Activated CD4-positive, alpha-beta T cell treated with anti-CD3 and anti-CD28 coated beads for 4 hours (primary cell): ENCODE measurements around the gene TENM4.

Source experiments
- DNase-seq, 2 donors: peaks; one replicate each; pipeline ENCODE4 v3.0.0-alpha.2; 2020

Gene TENM4

DNA sequence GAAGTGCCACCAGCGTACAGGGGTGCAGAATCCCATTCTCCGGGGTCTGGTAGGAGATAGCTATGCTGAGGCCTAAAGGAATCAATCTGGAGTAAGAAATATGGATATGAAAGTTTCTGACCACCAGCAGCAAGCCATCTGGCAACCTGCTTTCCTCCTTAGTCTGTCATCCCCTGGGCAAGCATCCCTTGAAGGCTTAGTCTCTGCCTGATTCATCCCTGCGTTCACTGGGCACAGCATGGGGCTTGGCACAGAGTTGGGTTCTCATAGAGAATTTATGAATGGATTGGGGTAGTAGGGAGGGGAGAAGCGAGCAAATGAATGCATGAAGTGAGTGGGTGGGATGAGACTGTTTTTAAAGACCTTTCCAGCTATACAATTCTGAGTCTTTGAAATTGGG is 780.4 kb downstream of the TENM4 start:
- no peak for DNase-seq

DNA sequence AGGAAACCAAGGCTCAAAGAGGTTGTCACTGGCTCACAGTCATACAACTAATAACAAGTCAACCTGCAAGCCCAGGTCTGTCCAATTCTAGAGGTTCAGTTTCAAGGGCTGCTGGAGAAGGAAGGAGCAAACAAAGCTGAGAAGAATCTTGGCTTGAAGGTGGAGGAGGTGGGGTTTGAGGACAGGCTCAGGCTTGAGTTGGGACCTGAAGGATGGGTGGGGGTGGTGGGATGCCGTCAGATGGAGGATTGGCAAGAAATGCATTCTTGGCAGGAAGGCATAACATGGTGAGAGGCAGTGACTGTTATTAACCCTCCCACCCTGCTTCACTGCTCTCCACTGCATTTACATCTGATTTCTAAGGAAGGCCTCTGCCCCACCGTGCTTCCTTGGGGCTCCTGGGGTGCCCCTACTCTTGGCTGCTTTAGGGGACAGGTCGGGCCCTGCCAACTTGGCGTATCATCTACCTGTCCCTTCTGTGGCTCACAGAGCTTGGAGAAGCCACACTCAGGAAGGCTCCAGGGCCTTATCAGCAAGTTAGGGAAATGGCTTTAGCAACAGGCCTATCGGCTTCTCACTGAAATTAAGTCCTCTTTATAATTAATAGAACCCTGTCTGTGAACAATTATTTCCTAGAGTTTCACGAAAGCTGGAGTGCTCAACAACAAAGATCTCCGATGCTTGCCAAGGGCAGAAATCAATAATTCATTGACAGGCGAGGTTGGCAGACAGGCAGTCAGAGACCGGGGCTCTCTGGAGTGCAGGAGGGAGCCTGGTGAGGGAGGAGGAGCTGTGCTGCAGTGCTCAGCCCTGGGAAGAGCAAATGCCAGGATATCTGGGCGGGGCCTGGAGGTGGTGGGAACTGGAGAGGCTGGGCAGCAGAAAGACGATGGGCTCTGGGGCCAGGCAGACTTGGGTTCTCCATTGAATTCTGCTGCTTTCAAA is 781.2 kb downstream of the TENM4 start:
- DNase-seq, result no peak

GRCh38 chr11:78657968-78658839 is 782.6 kb downstream of the TENM4 start:
- no peak for DNase-seq

DNA sequence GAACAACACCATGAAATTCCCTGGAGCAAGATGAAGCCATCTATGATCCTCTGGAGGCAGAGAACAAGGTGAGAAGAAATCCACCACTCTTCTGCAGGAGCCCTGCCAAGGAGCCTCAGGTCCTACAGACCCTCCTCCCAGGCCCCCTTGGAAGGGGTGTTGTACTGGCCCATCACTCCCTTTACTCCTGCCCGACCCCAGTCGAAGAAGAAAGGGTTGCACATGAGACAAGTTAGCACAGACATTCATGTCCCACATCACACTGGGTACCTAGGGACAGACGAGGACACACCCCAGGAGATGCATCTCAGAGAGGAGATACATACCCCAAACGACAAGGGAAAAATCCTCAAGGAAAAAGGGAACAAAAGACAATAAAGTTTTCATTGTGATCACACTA is 783.4 kb downstream of the TENM4 start:
- DNase-seq, result no peak

GRCh38 chr11:78656984-78657383 is 783.8 kb downstream of the TENM4 start:
- no peak for DNase-seq

DNA sequence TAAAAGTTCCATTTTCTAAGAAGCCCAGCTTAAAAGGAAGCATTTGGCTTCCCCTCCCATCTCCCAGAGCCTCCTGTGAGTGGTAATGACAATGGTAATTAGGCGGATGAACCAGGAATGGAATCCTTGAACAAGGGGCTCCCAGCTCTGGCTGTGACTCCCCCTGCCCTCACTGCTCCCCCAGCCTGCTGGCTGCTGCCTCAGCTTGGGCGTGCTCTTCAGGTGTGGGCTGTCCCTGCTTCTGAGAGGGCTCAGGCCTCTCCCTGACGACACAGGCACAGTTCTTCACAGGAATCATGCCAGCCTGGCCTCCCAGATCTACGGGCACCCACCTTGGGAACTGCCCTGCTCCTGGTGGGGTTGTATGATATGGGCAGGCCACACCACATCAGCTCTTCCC is 784.5 kb downstream of the TENM4 start:
- no peak for DNase-seq

- no peak for DNase-seq
Observed at GRCh38 chr11:78655561-78655960, 785.3 kb downstream of the TENM4 start.

GRCh38 chr11:78654866-78655265 is 786.0 kb downstream of the TENM4 start:
- no peak for DNase-seq

GRCh38 chr11:78654071-78654470 is 786.8 kb downstream of the TENM4 start:
- no peak for DNase-seq

GRCh38 chr11:78653294-78653909 is 787.4 kb downstream of the TENM4 start:
- no peak for DNase-seq

DNA sequence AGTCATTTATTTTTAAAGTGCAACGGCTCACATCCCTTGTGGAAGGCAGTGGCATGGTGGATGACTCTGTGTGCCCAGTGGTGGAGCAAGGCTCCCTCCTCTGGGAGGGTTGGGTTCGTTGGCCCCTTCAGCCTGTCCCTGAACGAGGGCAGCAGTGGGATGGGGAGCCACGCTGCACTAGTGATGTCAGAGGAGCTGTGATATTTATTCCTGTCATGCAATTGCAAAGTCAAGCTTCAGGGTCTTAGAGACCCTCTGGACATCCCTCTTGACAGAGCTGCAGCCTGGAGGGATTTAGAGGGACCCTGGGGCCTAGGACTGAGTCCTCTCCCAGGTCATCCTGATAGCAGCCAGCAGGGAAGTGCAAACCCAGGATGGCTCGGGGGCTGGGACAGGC is 788.0 kb downstream of the TENM4 start:
- no peak for DNase-seq

DNA sequence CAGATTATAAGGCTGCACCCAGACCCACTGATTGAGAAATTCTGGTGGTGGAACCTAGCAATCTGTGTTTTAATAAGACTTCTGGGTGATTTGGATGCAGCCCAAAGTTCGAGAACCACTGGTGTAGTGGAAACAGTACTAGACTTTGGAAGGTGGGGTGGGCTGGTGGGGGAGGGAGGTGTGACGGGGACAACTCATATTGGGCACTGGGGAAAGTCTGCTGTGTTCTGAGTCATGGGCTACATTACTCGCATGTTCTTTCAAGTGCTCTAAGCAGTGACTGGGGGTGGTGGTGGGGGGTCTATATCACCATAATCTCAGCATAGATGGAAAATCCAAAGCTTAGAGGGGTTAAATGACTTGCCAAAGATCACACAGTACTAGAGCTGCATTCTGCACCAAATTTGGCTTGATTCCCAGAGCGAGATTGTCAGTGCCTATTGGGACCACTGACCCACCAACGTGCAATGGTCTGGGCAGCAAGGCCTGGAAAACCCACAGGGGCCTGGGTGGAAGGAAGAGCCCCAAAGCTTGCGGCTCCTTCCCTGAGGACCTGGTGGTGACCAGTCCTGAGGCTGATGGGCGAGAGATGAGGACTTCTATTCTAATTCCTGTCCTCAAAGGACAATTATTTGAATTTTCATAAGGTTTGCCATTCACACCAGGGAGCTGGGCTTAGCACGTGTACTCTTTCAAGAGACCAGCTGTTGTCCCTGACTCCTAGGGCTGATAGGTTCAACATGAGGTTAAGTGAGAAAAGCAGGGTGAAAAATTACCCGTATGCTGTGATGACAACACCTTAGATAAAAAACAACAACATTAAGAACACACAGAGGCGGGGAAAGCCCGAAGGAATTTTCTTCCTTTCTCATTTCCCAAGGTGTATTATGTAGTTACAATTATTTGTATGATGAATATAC is 788.6 kb downstream of the TENM4 start:
- DNase-seq, result no peak

- no peak for DNase-seq
Observed at GRCh38 chr11:78651136-78651775, 789.6 kb downstream of the TENM4 start.

GRCh38 chr11:78649361-78650215 is 791.2 kb downstream of the TENM4 start:
- DNase-seq, result no peak

- no peak for DNase-seq
Observed at GRCh38 chr11:78647986-78648875, 792.6 kb downstream of the TENM4 start.

DNA sequence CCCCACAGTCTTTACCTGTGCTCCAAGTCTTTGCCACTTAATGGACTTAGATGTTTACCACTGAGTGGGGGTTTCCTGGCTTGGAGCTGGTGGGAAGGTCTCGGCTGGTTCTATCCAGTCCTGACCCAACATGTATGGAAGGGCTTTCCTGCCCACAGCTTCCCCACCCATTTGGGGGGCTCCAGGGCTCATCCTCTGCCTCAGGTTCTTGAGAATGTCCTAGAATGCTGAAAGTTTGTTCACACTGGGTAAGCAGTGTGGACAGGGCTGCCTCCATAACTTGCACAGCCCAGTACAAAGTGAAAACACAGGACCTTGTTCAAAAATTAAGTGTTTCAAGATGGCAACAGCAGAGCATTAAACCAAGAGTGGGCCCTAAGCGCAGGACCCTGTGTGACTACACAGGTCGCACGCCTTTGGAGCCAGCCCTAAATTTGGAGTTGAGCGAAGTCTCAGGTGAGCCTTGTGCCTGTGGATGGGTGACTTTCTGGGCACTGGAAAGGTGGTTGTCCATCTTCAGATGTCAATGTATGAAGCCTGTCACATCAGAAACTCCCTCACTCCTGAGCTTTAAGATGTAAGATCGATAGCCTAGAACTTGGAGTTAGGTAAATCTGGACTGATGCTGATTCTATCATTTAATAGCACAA is 793.4 kb downstream of the TENM4 start:
- DNase-seq, result no peak

- peak; percentile 37 to 51 for DNase-seq
Observed at GRCh38 chr11:78646564-78647185, 794.2 kb downstream of the TENM4 start.
